ENCODE data around the gene FGF6.

FGF6 gene

DNA sequence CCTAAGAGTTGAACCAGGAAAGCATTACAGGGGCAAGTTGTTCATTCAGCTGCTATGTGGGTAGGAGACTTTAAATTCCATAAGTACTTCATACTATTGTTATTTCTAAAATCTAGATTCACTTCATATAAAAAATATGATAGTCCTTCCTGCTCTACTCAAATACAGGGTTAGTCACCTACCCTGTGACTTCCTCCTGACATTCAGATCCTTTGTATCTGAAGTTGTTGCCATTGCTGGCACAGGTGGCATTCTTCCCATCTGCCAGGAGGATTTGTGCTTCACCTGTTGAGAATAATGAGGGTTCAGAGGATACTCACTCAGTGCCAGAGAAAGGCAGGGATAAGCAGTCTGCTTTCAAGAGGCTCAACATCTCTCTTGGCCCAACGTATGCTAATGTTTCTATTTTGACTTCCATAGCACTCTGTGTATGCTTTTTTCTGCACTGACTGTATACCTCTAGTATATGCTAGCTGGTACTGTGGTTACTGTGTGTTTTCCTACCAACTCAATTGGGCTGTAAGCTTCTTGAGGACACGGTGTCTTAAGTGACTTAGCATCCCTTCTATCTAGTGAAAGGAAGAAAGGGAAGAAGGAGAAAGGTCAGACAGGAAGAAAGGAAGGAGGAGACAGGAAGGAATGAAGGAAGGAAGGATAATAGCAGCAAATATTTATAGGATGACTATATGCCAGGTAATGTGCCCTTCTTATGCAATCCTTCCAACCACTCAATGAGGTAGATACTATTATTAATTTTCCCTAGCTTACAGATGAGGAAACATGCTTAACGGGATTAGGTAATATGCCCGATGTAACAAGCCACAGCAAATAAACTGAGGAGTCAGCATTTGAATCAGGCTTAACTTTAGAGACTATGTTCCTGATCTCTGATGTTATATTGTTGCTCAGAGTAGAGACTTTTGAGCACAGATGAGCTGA is 38.5 kb upstream of the FGF6 start:
- Histone ChIP-seq H3K4me3 (no peak overlapping the region), H3K9me3 (peaks cover 0 to 9% (median 4%) of the 10 kb centered on the region in 3 donors), H3K27me3 (no peaks in the 10 kb centered on the region), H3K36me3 (peaks cover 7 to 27% (median 16%) of the 10 kb centered on the region in 3 donors), H3K27ac (no peak overlapping the region), H3K4me1 (no peaks in the 10 kb centered on the region)
- no peak for DNase-seq
- TF ChIP-seq, protein P1, sequence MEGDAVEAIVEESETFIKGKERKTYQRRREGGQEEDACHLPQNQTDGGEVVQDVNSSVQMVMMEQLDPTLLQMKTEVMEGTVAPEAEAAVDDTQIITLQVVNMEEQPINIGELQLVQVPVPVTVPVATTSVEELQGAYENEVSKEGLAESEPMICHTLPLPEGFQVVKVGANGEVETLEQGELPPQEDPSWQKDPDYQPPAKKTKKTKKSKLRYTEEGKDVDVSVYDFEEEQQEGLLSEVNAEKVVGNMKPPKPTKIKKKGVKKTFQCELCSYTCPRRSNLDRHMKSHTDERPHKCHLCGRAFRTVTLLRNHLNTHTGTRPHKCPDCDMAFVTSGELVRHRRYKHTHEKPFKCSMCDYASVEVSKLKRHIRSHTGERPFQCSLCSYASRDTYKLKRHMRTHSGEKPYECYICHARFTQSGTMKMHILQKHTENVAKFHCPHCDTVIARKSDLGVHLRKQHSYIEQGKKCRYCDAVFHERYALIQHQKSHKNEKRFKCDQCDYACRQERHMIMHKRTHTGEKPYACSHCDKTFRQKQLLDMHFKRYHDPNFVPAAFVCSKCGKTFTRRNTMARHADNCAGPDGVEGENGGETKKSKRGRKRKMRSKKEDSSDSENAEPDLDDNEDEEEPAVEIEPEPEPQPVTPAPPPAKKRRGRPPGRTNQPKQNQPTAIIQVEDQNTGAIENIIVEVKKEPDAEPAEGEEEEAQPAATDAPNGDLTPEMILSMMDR (IDR thresholded peaks at IDR 0.05): no peak
- intact Hi-C loops (cut with DNase I; ENCODE audit: low total_unique reads): no loop called here

DNA sequence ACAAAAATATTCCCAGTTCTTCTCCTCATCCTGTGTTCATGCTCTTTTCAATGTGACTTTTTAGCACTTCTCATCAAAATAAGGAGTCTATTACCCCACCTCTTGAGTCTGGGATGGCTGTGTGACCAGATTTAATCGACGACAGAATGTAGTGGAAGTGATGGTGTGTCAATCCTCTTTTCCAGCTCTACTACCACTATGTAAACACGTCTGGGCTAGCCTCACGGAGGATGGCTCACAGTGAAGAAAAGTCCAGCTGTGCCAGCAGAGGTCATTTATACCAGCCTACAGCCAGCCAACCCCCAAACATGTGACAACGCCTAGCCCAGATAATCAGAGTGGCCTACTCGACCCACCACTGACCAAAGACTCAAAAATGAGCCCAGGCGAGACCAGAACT is 37.3 kb upstream of the FGF6 start:
- no peak for DNase-seq
- Histone ChIP-seq H3K27me3 (no peaks in the 10 kb centered on the region), H3K4me3 (no peak overlapping the region), H3K9me3 (peaks cover 0 to 14% (median 4%) of the 10 kb centered on the region in 3 donors), H3K4me1 (no peaks in the 10 kb centered on the region), H3K36me3 (peaks cover 0 to 15% (median 3%) of the 10 kb centered on the region in 3 donors), H3K27ac (no peak overlapping the region)
- TF ChIP-seq, protein P1 (IDR thresholded peaks at IDR 0.05): no peak
- intact Hi-C loops (cut with DNase I; ENCODE audit: low total_unique reads): no loop called here

DNA sequence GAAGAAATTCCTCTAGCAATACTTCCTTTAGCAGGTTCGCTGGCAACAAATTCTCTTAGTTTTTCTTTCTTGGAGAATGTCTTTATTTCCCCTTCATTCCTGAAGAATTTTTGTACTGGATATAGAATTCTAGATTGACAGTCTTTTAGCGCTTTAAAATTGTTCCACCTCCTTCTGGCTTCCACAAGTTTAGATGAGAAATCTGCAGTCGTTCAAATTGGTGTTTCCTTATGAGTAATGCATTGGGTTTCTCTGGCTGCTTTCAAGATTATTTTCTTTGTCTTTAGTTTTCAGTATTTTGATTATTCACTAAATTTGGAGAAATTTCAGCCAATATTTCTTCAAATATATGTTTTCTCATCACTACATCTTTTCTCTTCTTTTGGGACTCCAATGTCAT is 33.3 kb upstream of the FGF6 start:
- H3K4me3 ChIP-seq: no peak overlapping the region
- H3K9me3 ChIP-seq: peaks cover 0 to 14% (median 4%) of the 10 kb centered on the region in 3 donors
- no peak overlapping the region for H3K27ac ChIP-seq
- intact Hi-C loops (cut with DNase I; ENCODE audit: low total_unique reads): no loop called here
- no peaks in the 10 kb centered on the region for H3K36me3 ChIP-seq
- H3K27me3 ChIP-seq: no peaks in the 10 kb centered on the region
- DNase-seq: no peak
- H3K4me1 ChIP-seq: no peaks in the 10 kb centered on the region
- TF ChIP-seq, protein P1 (IDR thresholded peaks at IDR 0.05): no peak

DNA sequence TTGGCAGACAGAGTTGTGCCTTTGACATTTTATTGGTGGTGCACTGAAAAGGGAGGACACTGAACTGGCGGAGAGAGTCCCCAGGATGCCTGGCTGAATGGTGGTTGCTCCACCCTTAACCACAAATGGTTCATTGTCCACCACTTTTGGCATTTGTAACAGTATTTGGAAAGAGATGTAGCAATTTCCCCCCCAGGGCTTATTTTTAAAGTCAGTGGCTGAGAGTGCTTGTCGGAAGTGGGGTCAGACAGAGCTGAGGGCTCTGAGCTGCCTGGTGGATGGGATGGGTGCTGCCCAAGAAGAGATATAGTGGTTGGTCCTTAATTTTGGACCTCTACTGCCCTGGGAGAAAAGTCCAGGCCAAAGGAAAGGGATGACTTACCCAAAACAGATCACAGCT is 31.5 kb upstream of the FGF6 start:
- H3K27ac ChIP-seq: no peak overlapping the region

DNA sequence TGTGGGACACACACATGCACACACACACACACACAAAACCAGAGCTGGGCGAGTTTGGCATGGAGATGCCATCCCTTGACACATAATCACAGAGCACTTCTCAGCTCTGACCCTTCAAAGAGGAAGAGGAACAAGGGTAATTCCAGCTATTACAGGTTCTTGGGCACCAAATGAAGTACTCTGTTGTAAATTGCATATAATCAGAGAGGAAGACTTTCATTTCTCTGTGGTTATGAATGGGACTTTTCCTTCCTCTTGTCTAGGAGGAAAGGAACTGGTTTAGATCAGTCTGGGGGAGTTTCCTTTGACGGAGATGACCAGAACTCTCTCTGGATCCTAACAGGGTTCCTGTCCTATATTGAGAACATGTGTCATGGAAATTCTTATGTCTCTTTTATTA is 26.4 kb upstream of the FGF6 start:
- H3K9me3 ChIP-seq: no peaks in the 10 kb centered on the region
- no peak overlapping the region for H3K27ac ChIP-seq
- H3K4me1 ChIP-seq: no peaks in the 10 kb centered on the region
- intact Hi-C loops (cut with DNase I; ENCODE audit: low total_unique reads): no loop called here
- no peak for DNase-seq
- TF ChIP-seq, protein P1 (IDR thresholded peaks at IDR 0.05): no peak
- H3K27me3 ChIP-seq: no peaks in the 10 kb centered on the region
- H3K36me3 ChIP-seq: no peaks in the 10 kb centered on the region
- H3K4me3 ChIP-seq: no peak overlapping the region

More for the DNA sequence above, 31.5 kb upstream of the FGF6 start:
- no peaks in the 10 kb centered on the region for H3K36me3 ChIP-seq
- H3K9me3 ChIP-seq: peaks cover 0 to 14% (median 4%) of the 10 kb centered on the region in 3 donors
- intact Hi-C loops (cut with DNase I; ENCODE audit: low total_unique reads): no loop called here
- TF ChIP-seq, protein P1 (IDR thresholded peaks at IDR 0.05): no peak
- no peak for DNase-seq
- no peaks in the 10 kb centered on the region for H3K27me3 ChIP-seq
- H3K4me3 ChIP-seq: no peak overlapping the region
- H3K4me1 ChIP-seq: no peaks in the 10 kb centered on the region

Measured in tibial artery (tissue), 4 donors.